Hair follicle dermal papilla cell (primary cell): ENCODE data around the gene GNS. TPM values are rescaled to one million over a fixed set of nuclear protein-coding genes. Genes with fewer than 3 reads are reported as not detected.

Source experiments
- total RNA-seq: library from RNA; depleted of rRNA; stranded (reverse); fragments of >200 nt; gene quantifications from 2 replicates; pipeline ENCODE4 v1.2.3, GENCODE V29; 2012

The GNS gene
- 189 and 231 TPM in 2 replicates for total RNA-seq

GRCh38 chr12:64759035-64759894 lies at the start of gene GNS:
TSS of gene GNS (minus strand) at chr12:64759406. CDS start at chr12:64759276, 130 bp downstream.

Other genes with a start within 250 kb of the GNS start
- 22.3 and 25.8 TPM in 2 replicates for gene RASSF3, start 148.9 kb downstream of the GNS start, total RNA-seq
- gene TBC1D30, start 65.2 kb upstream of the GNS start, total RNA-seq, result 0.12 and 0.32 TPM in 2 replicates